Measurements from ENCODE around the gene TCHH.
"Not testable (repeated sequence)": the region's sequence is repeated elsewhere in the genome, so short reads cannot be mapped to it uniquely, and the experiment has no call there.

Gene TCHH

DNA sequence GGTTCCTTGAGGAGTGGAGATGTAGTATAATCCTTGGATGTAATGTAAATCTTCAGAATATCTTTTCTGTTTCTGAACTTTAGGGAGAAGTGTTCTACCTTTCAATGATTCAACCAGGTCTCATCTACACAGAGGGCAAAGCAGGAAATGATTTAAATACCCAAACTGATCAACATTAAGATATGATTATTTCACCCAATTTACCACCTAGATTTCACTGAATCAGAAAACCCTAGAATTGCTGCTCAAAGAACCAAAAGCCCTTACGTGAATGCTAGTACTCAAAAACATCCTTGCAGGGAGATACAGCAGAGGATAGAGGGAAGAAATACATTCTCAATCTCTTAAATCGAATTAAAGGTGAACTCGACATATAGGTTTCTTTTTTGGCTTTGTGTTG is 38.8 kb upstream of the TCHH start:
- TF ChIP-seq, protein P1, sequence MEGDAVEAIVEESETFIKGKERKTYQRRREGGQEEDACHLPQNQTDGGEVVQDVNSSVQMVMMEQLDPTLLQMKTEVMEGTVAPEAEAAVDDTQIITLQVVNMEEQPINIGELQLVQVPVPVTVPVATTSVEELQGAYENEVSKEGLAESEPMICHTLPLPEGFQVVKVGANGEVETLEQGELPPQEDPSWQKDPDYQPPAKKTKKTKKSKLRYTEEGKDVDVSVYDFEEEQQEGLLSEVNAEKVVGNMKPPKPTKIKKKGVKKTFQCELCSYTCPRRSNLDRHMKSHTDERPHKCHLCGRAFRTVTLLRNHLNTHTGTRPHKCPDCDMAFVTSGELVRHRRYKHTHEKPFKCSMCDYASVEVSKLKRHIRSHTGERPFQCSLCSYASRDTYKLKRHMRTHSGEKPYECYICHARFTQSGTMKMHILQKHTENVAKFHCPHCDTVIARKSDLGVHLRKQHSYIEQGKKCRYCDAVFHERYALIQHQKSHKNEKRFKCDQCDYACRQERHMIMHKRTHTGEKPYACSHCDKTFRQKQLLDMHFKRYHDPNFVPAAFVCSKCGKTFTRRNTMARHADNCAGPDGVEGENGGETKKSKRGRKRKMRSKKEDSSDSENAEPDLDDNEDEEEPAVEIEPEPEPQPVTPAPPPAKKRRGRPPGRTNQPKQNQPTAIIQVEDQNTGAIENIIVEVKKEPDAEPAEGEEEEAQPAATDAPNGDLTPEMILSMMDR (IDR thresholded peaks at IDR 0.05; ENCODE audit: control insufficient read depth, extremely low read depth, insufficient read depth): no peak
- no peak for DNase-seq (ENCODE audit: low read depth)
- no peak overlapping the region for H3K4me3 ChIP-seq (ENCODE audit: low read depth, low read length)

DNA sequence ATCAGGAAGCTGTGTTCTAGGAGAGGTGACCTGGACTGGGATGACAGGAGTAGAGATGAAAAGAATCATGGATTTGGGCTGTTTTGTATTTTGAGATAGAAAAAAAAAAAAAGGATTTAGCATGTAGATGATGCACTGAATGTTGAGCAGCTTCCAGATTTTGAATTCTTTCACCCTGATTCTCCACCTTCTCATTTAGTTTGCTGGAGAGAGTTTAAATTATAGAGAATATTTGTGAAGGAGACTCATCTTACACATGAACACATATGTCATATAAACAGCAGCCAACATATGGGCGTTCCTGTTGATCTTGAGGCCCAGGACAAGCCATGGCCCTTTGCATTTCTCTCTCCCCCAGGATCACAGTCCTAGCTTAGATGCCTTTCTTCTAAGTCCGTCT is 36.4 kb upstream of the TCHH start:
- no peak for DNase-seq (ENCODE audit: low read depth)
- no peak overlapping the region for H3K4me3 ChIP-seq (ENCODE audit: low read depth, low read length)
- TF ChIP-seq, protein P1 (IDR thresholded peaks at IDR 0.05; ENCODE audit: control insufficient read depth, extremely low read depth, insufficient read depth): no peak

DNA sequence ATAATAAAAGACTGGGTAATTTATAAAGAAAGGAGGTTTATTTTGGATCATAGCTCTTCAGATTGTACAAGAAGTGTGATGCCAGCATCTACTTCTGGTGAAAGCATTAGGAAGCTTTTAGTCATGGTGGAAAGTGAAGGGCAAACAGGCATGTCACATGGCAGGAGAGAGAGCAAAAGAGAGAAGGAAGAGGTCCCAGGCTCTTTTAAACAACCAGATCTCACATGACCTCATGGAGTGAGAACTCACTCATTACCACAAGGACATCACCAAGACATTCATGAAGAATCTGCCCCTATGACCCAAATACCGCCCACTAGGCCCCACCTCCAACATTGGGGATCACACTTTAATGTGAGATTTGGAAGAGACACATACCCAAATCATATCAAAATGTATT is 33.7 kb upstream of the TCHH start:
- no peak overlapping the region for H3K4me3 ChIP-seq (ENCODE audit: low read depth, low read length)
- TF ChIP-seq, protein P1 (IDR thresholded peaks at IDR 0.05; ENCODE audit: control insufficient read depth, extremely low read depth, insufficient read depth): no peak
- DNase-seq (ENCODE audit: low read depth): no peak

DNA sequence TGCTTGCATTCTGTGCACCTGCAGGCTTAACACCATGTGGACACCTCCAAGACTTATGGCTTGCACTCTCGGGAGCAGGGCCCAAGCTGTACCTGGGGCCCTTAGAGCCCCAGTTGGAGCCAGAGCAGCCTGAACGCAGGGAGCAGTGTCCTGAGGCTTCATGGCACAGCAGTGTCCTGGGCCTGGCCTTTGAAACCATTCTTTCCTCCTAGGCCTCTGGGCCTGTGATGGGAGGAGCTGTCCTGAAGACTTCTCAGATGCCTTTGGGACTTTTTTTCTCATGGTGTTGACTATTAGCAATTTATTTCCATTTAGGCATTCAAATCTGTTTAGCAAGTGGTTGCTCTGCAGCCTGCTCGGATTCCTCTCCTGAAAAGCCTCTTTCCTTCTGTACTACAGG is 32.8 kb upstream of the TCHH start:
- H3K4me3 ChIP-seq (ENCODE audit: low read depth, low read length): no peak overlapping the region
- TF ChIP-seq, protein P1 (IDR thresholded peaks at IDR 0.05; ENCODE audit: control insufficient read depth, extremely low read depth, insufficient read depth): no peak
- no peak for DNase-seq (ENCODE audit: low read depth)

DNA sequence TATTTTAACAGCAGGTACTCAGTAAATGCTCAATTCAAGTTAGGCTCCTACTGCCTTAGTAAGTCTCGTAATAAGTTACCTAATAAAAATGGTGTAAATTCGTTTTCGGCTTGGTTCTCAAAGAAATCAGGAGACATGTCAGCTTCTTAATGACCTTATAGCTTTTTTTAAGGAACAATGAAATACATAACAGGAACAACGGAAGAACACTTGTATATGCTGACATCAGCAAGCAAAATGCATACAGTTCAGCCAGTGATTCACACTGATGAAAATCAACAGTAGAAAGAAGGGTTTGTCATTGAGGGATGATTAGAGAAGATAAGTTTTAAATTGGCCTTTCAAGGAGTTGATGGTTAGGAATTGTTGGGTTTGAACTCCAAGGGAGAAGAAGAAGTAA is 30.5 kb upstream of the TCHH start:
- TF ChIP-seq, protein P1 (IDR thresholded peaks at IDR 0.05; ENCODE audit: control insufficient read depth, extremely low read depth, insufficient read depth): no peak
- DNase-seq (ENCODE audit: low read depth): no peak
- no peak overlapping the region for H3K4me3 ChIP-seq (ENCODE audit: low read depth, low read length)

DNA sequence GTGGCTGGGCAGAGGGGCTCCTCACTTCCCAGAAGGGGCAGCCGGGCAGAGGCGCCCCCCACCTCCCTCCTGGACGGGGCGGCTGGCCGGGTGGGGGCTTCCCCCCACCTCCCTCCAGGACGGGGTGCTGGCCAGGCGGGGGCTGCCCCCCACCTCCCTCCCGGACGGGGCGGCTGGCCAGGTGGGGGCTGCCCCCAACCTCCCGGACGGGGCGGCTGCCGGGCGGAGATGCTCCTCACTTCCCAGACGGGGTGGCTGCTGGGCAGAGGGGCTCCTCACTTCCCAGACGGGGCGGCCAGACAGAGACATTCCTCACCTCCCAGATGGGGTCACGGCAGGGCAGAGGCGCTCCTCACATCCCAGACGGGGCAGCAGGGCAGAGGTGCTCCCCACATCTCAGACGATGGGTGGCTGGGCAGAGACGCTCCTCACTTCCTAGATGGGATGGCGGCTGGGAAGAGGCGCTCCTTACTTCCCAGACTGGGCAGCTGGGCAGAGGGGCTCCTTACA is 29.5 kb upstream of the TCHH start:
- not testable (repeated sequence) for H3K4me3 ChIP-seq (ENCODE audit: low read depth, low read length); DNase-seq (ENCODE audit: low read depth)

DNA sequence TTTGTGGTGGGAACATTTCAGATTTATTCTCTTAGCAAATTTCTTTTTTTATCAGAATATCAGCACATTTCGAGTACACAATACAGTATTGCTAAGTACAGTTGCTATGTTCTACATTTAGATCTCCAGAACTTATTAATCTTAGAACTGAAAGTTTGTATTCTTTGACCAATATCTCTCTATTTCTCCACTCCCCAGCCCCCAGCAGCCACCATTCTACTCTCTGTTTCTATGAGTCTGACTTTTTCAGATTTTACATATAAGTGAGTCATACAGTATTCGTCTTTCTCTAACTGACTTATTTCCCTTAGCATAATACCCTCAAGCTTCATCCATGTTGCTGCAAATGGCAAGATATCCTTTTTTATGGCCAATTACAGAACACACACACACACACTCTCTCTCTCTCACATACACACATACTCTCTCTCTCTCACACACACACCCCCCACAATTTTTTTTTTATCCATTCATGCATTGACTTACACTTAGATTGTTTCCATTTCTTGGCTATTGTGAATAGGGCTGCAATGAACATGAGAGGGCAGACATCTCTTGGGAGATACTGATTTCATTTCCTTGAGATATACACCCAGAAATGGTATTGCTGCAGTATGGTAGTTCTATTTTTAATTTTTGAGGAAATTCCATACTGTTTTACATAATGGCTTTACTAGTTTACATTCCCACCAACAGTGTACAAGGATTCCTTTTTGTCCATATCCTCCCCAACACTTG is 28.1 kb upstream of the TCHH start:
- TF ChIP-seq, protein P1 (IDR thresholded peaks at IDR 0.05; ENCODE audit: control insufficient read depth, extremely low read depth, insufficient read depth): no peak
- H3K4me3 ChIP-seq (ENCODE audit: low read depth, low read length): no peak overlapping the region
- no peak for DNase-seq (ENCODE audit: low read depth)

Data from LNCaP clone FGC (cell line).